GM18867 (cell line): ENCODE results near the gene SHMT2.
A peak's percentile ranks its signal among the peaks of the same experiment; 100 is the strongest.

Experiments
- ATAC-seq: cut with Tn5 transposase; IDR thresholded peaks from one replicate; pipeline ENCODE4 v1.9.1; 2021; ENCODE audit warnings: mild to moderate bottlenecking, moderate library complexity; ENCODE audit not compliant: unreplicated experiment

SHMT2 gene

DNA sequence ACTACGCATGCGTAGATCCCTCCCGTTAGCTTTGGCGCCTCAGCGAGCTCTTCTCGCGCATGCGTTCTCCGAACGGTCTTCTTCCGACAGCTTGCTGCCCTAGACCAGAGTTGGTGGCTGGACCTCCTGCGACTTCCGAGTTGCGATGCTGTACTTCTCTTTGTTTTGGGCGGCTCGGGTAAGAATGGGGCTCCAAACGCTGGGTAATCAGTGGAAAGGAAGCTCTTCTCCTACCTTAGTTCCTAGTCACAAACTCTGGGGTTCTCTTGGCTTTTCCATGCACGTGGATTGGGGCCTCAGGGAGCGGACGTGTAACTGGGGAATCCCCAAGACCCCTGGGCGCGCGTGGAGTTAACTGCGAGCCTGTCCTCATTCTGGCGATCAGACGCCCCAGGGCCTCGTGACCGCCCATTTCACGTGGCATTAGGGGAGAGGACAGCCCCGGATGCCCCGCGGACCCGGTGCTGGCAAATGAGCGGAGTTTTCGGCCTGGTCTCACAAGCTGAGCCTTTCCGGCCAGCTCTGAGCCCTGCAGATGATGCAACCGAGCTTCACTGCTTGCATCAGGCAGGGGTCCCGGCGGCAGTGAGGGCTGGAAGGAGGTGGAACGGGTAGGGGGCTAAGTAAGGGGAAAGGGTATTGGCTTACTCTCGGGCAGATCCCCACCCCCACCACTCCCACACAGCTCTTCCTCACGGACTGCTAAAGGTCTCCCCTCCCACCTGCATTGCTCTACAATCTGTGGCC is at the start of gene SHMT2:
TSS of gene SHMT2 (plus strand) at position 78 of the 747 bp plus-strand sequence. CDS start at position 146, 68 bp downstream.
- ATAC-seq = peak; percentile 64

DNA sequence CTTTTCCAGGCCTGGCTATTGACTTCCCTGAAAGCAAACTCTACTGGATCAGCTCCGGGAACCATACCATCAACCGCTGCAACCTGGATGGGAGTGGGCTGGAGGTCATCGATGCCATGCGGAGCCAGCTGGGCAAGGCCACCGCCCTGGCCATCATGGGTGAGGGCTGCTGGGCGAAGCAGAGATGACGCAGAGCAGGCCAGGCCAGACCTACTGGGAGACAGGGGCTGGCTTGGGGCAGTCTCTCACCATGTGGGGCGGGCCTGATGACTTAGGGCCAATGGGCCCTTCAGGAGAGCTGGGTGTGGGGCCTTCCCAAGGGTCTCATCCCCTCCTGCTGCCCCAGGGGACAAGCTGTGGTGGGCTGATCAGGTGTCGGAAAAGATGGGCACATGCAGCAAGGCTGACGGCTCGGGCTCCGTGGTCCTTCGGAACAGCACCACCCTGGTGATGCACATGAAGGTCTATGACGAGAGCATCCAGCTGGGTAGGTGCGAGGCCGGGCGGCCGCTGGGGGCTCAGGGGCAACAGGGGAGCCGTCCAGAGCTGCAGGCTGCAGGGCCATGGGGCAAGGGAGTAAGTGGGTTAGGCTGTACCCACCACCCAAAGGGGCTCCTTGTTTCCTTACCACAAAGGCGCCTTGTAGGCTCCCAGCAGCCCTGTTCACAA is 49.1 kb upstream of the SHMT2 start:
- no peak for ATAC-seq

DNA sequence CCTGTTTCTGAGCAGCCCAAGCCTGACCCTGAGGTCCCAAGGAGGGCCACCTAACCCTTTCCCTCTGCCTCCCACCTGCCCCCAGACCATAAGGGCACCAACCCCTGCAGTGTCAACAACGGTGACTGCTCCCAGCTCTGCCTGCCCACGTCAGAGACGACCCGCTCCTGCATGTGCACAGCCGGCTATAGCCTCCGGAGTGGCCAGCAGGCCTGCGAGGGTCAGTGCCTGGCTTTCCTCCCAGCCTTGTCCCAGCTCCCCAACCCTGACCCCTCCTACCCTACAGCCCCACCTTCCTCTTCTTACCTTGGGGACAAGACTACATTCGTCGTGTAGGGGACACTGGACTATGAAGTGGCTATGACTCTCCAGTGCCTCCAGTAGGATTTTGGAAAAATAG is 48.4 kb upstream of the SHMT2 start:
- no peak for ATAC-seq

DNA sequence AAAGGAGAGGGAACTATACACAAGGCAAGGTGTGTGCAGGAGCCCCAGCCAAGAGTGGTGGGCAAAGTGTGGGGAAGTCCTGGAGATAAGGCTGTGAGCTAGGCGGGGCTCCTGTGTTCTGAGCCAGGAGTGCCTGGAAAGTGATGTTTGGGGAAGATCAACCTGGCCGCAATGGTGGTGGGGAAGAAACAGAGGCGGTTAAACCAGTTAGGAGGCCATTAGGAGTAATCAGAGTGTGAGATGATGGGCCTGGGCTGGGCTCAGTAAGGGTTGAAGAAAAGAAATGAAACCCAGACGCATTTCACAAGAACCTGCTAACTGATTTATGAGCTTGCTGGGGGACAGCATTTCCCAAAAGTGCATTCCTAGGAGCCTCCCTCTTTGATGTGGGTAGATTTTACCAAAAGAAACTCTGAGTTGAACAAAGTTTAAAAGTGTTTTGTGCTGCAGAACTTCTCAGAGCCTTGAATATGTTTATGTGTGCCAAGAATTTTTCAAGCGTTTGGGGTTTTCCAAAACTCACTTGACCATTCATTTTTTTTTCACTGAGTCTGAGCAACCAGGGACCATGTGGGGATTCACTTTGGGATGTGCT is 47.9 kb upstream of the SHMT2 start:
- ATAC-seq = no peak

DNA sequence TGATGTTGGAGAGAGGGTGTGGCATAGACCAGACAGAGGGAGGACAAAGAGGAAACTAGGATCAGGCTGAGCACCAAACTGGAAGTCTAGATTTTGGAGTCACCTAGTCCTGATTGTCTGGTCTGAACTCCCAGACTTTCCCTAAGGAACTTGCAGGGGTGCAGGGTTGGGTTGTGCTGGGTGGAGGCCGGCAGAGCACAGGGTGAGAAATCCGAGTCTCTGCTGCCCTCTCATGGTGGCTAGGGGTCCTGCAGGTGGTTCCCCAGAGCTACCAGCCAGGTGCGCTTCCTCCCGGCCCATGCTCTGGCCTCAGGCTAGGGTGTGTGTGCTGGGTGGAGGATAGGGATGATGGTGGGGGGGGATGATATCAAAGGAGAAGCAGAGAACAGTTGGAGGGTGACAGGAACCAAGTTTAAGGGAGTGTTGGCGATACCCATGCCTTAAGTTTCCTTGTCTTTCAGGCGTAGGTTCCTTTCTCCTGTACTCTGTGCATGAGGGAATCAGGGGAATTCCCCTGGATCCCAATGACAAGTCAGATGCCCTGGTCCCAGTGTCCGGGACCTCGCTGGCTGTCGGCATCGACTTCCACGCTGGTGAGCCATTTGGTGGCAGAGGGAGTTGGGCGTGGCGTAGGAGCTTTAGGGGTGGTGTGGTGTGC is 46.5 kb upstream of the SHMT2 start:
- ATAC-seq = peak; percentile 91

DNA sequence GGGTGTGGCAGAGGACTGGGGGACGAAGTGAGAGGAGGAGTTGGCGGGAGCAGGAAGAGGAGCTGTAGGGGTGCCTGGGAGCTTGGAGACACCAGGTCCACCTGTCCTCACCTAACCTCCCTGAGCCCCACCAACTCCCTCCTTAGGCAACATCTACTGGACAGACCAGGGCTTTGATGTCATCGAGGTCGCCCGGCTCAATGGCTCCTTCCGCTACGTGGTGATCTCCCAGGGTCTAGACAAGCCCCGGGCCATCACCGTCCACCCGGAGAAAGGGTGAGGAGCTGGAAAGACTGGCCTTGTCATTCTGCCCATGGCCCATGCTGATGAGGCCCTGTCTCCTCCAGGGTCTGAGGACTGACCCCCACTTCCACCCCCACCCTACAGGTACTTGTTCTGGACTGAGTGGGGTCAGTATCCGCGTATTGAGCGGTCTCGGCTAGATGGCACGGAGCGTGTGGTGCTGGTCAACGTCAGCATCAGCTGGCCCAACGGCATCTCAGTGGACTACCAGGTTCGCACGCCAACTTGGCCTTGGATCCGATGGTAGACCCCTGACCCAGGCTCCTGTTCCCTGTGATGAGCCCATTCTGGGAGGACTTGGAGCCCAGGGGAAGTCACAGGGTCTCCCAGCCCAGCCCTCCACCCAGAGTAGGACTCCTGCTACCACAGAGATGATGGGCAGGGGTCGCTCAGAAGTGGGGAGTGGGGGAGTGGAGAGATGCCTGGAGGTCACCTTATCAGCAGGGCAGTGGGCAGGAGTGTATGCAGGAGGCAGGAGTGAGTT is 45.4 kb upstream of the SHMT2 start:
- ATAC-seq = no peak

DNA sequence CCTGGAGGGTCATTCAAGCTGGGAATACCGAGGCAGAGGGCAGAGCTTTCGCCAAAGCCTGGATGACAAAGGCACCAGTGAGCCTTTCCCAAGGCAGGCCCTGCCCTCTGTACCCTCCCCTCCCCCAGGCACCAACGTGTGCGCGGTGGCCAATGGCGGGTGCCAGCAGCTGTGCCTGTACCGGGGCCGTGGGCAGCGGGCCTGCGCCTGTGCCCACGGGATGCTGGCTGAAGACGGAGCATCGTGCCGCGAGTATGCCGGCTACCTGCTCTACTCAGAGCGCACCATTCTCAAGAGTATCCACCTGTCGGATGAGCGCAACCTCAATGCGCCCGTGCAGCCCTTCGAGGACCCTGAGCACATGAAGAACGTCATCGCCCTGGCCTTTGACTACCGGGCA is 44.1 kb upstream of the SHMT2 start:
- no peak for ATAC-seq

DNA sequence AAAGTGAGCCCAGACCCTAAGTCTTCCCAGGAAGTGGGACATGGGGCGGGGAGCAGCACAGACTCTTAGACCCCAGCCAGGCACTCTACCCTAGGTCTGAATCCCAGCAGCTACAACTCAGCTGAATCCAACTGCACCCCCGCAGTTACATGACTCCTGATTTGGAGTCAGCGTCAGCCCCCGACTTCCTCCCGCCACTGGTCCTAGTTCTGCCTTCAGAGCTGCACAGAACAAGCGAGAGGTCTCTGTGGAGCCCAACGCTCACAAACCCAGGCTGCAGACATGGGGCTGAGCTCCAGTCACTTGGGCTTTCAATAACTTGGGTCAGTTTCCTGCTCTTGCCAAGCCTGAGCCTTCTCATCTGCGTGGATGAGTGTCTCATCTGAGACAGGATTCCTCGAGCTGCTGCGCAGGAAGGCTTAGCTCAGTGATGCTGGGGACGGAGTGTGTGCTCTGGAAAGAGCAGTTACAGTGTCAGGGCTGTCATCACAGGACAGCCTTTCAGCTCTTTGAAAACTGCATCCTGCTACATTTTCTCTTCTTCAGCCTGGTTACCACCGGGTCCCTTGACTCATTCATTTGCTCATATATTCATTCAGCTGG is 43.5 kb upstream of the SHMT2 start:
- no peak for ATAC-seq

DNA sequence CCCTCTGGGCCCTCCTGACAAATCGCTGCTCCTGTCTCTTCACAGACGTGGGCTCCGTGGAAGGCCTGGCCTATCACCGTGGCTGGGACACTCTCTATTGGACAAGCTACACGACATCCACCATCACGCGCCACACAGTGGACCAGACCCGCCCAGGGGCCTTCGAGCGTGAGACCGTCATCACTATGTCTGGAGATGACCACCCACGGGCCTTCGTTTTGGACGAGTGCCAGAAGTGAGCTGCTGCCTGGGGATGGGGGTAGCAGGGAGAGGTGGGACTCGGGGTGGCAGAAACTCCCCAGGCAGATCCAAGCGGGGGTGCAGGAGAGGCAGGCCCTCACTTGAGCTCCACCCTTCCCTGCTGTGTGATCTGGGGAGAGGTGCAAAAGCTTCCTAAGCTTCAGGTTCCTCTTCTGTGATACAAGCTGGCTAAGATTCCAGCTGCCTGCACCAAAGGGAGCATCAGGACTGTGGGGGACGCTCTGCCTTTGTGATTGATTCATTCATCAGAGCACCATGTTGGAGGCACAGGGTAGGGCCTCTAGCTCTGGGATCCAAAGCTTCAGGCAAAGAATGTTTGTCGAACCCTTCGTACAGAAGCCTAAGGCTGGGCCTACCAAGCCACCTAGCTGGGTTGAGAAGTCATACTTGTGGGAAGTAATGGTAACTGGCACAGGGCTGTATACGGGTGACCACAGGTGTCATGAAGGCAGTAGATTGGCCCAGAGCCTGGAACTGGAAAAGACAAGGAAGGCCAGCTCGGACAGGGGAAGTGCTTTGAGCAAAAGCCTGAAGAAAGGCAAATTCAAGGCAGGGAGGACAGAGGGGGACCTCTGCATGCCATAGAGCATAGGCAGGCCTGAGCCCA is 42.1 kb upstream of the SHMT2 start:
- ATAC-seq = no peak

DNA sequence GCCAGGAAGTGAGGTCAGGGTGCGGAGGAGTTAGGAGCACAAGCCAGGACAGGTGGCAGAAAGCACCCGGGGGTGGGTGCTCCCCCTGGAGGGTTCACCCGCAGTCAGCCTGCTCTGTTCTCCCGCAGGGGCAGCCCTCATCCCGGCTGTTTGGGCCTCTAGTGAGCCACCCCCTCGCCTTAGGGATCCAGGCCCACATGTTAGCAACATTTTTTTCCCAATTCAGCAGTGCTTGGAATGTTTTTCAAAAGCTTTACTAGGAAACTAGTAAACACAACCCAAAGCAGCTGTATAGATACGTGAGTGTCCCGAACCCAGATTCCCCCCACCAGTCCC is 41.5 kb upstream of the SHMT2 start:
- no peak for ATAC-seq

DNA sequence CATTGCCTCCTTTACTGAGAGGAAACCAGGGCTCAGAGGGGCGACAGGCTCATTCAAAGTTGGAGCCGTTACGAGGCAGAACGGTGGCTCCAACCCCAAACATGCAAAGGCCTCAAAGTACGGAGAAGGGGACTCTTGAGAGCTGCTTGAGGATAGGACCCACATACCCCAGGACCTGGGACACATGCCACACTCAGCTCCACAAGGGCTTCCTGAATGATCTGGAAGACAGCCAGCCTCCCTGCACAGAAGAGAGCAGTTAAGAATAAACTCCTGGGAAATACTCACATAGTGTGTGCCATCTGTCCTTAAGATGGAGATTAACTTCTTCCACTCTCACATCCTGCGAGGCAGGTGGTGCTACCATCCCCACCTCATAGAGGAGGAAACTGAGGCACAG is 39.5 kb upstream of the SHMT2 start:
- ATAC-seq = no peak

DNA sequence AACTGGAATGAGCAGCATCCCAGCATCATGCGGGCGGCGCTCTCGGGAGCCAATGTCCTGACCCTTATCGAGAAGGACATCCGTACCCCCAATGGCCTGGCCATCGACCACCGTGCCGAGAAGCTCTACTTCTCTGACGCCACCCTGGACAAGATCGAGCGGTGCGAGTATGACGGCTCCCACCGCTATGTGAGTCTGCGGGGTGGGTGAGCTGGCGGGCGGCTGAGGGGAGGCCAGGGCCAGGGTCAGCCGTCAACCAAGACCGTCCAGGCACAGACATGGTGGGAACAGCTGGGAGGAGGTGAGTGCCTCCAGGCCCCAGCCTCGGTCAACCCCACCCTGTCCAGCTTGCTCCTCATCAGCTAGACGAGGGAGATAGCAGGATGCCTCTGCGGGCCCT is 38.7 kb upstream of the SHMT2 start:
- no peak for ATAC-seq

DNA sequence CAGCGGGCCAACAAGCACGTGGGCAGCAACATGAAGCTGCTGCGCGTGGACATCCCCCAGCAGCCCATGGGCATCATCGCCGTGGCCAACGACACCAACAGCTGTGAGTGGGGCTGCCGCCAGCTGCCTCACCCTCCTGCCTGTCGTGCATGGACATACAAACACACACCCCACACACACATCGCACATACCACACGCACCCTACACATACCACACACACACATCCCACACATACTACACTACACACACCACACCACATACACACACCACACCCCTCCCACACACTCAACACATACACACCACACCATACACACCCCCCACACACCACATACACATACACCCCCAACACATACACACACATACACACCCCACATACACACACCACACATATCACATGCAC is 38.1 kb upstream of the SHMT2 start:
- no peak for ATAC-seq

DNA sequence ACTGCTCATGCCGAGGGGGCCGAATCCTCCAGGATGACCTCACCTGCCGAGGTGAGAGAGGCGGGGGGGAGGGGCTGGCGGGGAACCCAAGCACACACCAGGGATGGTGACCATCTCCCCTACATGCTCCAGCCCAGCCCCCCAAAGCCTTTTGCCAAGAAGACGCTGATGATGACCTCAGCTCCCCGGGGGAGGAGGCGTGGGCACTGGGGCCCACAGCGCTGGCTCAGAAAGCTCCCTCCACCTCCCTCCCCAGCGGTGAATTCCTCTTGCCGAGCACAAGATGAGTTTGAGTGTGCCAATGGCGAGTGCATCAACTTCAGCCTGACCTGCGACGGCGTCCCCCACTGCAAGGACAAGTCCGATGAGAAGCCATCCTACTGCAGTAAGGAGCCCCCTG is 36.6 kb upstream of the SHMT2 start:
- ATAC-seq = no peak

DNA sequence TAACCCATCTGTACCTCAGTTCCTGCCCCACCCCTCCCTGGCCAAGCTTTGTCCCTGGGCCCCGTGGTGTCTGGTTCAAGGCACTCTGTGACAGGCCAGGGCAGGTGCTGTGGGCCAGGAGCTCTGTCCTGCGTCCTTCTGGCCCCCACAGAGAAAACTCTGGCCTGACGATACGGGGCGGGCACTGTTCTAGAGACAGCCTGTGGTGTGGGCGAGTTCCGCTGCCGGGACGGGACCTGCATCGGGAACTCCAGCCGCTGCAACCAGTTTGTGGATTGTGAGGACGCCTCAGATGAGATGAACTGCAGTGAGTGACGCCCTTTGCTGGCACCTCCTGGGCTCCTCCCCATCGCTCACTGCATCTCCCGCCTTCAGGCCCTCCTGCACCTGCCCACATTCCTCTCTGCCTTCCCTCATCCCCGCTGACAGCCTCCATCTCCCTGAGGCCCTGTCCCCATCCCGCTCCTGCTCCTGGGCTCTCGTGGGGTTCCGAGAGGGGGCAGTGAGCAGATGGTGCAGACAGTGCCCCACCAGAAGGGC is 35.7 kb upstream of the SHMT2 start:
- ATAC-seq = no peak

DNA sequence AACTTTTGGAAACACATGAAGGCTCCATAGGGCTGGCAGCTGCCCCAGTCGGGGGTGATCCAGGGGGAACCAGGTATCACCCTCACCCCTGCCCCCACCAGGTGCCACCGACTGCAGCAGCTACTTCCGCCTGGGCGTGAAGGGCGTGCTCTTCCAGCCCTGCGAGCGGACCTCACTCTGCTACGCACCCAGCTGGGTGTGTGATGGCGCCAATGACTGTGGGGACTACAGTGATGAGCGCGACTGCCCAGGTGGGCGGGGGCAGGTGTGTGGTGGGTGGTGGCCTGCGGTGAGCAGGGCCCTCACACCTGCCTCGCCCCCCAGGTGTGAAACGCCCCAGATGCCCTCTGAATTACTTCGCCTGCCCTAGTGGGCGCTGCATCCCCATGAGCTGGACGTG is 35.3 kb upstream of the SHMT2 start:
- ATAC-seq = no peak

DNA sequence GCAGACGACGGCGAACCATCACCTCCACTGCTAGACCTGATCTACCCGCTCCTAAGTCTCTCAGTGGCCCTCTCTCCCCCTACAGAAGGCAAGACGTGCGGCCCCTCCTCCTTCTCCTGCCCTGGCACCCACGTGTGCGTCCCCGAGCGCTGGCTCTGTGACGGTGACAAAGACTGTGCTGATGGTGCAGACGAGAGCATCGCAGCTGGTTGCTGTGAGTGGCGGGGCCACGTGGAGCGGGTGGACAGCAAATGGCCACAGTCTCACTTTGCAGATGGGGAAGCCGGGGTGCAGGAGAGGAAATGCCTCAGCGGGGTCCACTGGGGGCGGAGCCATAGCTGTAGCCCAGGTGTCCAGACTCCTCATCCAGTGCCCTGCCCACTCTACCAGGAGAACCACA is 34.3 kb upstream of the SHMT2 start:
- no peak for ATAC-seq

DNA sequence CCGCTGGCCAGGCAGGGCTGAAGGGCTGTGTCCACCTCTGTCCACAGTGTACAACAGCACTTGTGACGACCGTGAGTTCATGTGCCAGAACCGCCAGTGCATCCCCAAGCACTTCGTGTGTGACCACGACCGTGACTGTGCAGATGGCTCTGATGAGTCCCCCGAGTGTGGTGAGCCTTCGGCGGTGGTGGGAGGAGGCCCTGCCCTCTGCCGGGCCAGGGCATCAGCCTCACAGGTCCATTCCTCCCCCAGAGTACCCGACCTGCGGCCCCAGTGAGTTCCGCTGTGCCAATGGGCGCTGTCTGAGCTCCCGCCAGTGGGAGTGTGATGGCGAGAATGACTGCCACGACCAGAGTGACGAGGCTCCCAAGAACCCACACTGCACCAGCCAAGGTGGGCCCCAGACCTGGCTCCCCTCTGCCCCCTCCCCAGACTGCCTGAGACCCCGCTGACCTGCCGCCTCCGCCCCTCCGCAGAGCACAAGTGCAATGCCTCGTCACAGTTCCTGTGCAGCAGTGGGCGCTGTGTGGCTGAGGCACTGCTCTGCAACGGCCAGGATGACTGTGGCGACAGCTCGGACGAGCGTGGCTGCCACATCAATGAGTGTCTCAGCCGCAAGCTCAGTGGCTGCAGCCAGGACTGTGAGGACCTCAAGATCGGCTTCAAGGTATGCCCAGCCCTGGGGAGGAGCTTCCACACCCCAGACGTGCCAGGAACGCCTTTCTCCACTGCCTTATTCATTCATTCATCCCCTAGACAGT is 33.7 kb upstream of the SHMT2 start:
- no peak for ATAC-seq

DNA sequence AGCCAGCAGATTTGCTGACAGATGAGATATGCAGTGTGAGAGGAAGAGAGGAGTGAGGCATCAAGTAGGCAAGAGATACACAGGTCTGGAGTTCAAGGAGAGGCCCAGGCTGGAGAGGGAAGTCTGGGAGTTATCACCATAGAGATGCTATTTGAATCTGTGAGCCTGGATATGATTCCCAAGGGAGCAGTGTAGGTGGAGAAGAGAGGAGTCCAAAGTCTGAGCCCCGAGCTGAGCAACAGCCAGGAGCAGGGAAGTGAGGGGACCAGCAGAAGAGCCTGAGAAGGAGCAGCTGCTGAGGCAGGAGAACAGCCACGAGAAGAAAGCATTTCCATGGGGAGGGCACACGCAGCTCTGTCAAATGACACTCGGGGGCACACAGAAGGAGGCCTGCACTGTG is 33.1 kb upstream of the SHMT2 start:
- ATAC-seq = no peak
